Stimulated activated CD8-positive, alpha-beta memory T cell treated with anti-CD3 and anti-CD28 coated beads, Interleukin-15, amount 100 ng/mL, for 48 hours (primary cell): ENCODE measurements around the gene TMEM250.

ENCODE experiments used
- DNase-seq, 2 donors: peaks; one replicate each; pipeline ENCODE4 v3.0.0-alpha.2; 2020; ENCODE audit warnings: low read depth in 2 of 2

TMEM250 gene

GRCh38 chr9:136093995-136094881 lies 24.4 kb downstream of the TMEM250 start:
- DNase-seq, result peak in 1 of 2 donors; percentile 42

DNA sequence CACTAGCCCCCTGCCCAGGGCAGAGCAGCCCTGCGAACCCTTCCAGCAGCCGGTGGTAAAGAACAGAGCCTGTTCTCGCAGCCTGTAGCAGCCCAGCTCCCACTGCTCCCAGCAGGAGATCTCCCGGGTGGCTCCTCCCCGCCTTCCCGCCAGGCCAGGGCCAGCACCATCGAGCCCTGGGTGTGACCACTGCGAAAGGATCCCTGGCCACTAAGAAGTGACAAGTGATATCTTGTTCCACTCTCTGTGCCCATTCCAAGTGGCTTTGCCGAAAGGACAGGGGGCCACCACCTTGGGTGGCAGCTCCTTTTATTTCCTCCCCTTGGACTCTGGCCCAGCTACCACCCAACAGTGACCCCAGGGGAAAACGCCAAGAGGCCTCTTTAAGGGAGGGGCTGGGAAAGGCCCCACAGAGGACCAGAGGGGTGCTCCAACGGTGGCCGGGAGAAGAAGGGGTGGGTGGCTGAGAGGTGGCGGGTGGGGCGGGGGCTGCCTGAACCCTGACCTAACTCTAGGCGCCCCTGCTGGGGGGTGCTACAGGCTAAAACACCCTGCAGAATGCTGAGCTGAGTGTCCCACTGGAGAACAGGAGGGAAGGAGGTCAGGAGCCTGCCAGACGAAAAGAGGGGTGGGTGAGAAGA lies 25.2 kb downstream of the TMEM250 start:
- DNase-seq, result no peak

DNA sequence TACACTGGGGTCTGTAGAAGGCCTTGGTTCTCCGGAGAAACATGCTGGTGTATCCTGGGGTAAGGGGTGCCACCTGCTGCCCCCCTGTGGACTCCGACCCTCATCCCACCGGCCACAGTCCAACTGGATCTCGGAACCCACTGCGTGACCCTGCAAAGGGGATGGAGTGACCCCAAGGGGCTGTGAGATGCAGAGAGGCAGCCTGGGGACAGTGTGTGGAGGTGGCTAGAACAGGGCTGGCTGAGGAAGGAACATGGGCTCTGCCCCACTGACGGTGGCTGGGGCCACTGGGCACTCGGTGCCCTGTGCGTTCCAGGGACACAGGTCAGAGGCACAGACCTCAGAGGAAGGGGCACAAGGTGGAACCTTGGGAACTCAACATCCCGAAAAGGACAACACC lies 25.9 kb downstream of the TMEM250 start:
- no peak for DNase-seq

DNA sequence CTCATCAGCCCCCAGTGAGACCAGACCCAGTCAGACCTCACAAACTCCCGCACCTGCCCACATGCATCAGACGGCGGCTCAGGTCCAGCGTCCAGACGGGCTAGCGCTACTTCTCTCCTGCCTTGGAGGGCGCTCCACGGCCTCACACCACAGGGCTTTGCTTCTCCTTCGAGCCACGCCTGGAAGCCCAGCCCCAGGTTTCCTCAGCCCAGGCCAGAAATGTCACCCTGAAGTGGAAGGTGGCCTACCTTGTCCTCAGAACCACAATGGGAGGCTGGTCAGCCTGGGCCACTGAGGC lies 26.4 kb downstream of the TMEM250 start:
- no peak for DNase-seq

DNA sequence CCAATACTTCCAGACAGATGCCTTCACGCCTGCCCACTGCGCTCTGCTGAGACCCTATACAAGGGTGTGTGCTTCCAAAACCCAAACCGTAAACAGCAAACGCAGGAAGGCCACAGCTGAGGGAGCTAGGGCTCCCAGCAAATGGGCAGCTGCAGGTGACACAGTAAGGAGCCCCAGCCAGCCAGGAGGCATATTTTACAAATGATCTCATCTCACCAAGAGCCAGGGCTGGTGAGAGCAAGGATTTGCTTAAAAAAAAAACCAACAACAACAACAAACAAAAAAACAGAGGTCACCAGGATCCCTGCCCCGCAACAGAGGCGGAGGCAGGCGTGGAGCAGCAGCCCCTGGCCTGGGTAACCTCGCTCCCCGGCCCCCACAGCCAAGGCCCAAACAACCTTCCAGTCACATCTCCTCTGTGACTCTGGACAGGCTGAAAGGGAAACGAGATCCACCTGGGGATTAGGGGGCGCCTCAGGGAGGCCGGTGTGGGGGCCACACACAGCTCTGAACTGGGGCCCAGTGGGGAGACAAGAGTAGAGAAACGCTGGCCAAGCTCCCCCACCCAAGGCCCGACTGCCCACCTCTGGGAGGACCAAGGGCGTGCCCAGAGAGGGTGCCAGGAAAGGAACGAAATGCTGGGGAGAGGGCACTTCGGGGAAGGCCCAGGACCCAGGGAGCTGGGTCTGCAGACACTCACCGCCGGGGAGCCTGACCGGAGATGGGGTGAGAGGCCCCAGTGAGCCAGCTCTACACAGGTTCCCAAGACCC lies 26.9 kb downstream of the TMEM250 start:
- DNase-seq, result no peak

DNA sequence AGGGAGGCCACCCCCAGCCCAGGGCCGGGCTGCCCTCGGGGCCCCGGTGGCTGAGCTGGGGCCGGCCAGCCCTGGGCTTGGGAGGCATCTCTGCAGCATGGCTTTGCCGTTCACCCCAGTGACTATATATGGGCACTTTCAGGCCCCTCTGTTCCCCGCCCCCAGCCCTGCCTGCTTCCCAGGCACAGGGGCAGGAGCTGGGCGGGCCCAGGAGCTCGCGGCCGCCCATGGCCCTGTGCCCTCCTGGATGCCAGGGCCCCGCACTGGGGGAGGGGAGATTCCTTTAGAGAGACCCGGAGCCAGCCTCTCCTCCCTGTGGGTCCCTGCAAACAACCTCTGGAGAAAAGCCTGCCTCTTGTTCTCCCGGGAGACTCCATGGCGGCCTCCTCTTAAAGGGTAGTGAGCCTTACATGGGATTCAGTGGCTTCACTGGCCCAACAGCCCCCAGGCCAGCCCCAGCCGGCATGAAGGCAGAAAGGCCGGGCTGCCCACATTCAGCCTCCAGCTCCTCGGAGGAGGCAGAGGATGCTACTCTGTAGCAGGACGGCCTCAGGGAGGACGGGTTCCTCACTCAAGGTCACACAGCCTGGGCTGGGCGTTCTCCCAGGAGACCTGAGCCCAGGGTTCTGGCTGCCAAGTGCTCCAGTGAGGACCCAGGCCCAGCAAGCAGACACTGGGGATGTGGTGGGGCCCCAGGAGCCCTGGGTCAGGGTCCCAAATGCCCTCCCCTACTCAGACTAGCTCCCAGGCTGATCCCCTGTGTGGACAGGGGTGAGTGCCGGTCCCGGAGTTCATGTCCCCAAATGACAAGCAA lies 27.7 kb downstream of the TMEM250 start:
- no peak for DNase-seq

GRCh38 chr9:136090056-136090735 lies 28.5 kb downstream of the TMEM250 start:
- DNase-seq, result no peak

GRCh38 chr9:136089697-136090045 lies 29.0 kb downstream of the TMEM250 start:
- no peak for DNase-seq

- no peak for DNase-seq
Observed at GRCh38 chr9:136088939-136089696, 29.6 kb downstream of the TMEM250 start.

- DNase-seq, result no peak
Observed at GRCh38 chr9:136088481-136088938, 30.2 kb downstream of the TMEM250 start.

GRCh38 chr9:136087741-136088480 lies 30.8 kb downstream of the TMEM250 start:
- no peak for DNase-seq

- no peak for DNase-seq
Observed at GRCh38 chr9:136086951-136087740, 31.5 kb downstream of the TMEM250 start.

DNA sequence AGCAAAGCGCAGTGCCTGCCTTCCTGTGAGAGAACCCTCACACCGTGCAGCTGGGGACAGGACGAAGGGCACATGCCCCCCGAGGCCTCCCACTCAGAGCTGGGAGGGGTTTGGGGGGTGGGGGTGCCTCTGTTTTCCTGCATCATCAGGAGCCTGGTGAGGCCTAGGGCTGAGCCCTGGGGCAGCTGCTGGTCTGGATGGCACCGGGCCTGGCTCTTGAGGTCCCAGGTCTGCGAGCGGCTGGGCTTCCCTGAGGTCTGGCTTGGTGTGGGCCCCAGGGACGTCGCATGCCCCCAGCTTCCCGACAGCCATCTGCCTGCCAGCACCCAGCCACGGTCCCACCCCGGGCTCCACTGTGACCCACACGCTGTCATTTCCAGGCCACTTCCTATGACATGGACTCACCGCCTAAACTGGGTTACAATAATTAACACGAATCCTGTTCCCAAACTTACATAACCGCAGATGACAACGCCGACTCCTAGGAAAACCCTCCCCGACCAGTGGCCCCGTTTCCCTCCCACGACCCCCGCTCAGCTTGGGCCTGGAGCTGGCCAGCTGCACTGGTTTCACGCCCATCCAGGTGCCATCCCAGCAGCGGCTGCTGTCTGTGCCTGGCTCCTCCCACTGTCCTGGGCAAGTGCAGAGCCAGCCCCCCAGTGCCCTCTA lies 32.3 kb downstream of the TMEM250 start:
- DNase-seq, result no peak

DNA sequence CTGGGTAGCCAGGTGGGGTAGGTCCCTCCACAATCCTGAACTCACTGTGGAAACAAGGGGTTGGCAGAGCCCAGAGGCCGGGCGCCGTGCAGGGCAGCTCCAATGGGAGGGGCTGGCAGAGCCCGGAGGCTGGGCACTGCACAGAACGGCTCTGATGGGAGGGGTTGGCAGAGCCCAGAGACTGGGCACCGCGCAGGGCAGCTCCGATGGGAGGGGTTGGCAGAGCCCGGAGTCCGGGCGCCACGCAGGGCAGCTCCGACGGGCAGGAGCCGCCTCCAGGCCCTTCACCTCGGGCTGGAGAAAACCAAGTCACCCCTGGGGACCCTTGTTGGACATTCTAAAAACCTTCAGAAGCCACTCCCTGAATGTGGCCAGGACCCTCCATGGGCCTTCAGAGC lies 32.9 kb downstream of the TMEM250 start:
- DNase-seq, result no peak

DNA sequence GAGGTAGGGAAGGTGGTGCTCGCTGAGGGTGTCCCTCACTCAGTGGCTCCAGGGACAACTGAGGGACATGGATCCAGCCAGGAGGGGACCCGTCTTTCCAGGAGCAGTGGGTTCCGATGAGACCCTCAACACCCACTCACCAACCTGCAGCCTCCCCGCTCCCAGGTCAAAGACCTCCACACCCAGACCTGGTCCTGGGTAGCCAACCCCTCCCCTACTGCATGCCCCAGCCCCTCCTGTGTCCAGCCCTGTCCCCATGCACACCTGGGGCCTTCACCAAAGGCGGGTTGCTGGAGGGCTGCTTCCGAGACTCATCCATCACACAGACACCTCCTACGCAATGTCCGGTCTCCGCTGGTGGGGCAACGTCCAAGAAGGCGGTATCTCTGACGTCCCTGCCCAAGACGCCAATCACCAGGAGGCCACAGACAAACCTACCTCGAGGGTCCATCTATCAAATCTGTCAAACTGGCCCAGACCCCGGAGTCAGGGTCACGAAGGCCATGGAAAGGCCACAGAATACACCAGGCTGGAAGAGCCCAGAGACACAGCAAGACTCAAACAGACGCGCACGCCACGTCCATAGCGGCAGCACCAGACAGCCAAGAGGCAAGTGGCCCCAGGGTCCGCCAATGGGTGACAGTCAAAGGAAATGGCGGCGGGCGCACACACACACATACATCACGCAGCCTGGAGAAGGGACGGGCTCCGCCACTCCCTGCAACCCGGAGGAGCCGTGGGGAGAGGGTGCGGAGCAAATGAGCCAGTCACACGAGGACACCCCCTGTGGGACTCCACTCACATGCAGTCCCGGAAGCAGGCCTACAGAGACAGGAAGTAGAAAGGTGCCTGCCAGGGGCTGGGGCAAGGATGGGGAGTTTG lies 34.4 kb downstream of the TMEM250 start:
- no peak for DNase-seq

- no peak for DNase-seq
Observed at GRCh38 chr9:136083558-136084062, 35.1 kb downstream of the TMEM250 start.
